ENCODE measurements around the gene TCTN1.
A peak's percentile ranks its signal among the peaks of the same experiment; 100 is the strongest.

TCTN1 gene

DNA sequence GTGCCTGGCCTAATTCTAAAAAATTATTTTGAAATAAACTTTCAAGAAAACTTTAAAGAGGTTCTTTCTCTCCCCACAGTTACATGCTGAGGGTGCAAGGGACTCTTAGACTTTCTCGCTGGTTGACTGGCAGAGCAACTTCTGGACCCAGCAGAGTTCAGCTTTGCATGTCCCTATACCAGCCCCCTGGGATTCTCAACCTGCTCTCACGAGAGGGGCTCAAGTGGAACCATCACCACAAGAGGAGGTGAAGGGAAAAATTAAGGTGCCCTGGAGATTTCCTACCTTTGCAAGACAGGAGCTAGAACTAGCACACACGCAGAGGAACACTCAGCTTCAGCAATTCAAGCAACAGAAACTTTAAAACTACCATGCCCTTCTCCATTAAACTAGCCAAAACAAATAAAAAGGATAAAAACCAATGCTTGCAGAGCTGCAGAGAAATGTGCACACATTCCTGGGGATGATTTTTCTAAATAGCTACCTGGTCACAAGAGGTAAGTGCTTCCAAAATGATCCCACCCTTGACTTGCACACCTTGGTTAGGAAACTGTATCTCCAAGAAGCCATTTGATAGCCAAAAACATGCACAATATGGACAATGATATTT is 72.5 kb downstream of the TCTN1 start:
- no peak for DNase-seq

DNA sequence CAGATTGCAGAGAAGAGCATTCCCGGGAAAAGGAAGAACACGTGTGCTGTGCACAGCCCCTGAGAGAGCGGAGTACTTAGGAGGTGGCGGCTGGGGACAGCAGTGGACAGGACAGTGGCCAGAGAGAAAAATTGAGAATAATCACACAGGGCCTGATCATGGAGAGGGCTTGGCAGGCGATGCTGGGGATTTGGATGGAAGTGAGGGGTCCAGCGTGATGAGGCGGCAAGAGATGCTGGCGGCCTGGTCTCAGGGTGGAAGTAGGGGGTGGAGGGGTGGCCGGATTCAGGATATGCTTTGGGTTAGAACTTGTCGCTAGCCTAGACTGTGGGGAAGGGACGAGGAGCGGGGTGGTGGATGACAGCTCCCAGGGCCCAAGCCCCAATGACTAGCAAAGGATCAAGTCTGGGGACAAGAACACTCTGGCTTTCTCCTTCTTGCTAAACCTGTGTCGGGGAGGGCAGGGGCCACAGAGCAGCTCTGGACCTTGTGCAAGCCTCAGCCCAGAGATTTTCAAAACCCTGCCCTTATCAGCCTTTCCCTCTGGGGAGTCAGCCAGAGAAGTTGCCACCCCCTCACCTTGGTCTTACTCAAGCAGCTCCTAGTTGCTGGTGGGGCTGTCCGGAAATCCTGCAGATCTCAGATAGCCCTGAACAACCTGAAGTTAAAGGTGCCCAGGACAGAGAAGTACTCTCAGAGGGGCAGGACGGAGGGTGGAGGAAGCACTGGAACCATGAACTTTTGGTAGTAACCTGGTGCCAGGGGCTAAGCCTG is 73.7 kb downstream of the TCTN1 start:
- no peak for DNase-seq

DNA sequence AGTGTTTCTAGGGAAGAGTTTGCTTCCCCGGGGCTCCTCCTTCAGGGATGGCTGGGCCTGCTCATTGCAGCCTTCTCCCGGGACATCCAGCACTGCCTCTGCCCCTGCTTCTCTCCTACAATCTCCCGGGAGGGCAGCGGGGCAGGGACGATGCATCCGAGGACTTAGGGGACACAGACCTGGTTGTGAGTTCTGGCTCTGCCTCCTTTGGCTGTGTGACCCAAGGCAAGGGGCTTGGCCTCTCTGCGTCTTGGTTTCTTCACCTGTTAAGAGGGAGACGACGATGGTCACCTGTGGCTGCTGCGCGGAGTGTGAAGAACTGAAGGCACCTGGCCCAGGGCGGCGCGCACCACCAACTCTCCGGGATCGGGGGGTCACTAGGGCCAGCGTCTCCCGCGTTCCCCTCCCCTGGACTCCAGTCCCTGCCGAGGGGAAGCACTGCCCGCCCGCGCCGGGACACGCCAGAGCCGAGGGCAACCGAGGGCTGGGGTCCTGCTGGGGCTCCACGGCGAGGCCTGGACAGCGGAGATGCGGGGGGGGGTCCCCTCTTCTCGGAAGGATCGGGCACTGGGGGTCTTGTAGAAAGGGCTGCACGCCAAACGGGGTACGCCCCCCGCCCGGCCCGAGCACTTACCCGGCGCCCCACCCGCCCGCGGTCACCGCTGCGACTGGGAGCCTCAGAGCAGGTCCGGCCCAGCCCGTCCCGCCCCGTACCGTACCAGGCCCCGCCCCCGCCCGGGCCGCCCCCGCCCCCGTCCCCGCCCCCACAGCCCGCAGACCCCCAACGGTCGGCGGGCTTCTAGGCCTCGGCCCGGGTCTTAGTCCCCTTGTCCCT is 74.7 kb downstream of the TCTN1 start, which contains the start of gene HVCN1:
TSS of gene HVCN1 (minus strand) at position 670 of the 835 bp plus-strand sequence. CDS start 5,870 bp downstream, outside the sequence.
- no peak for DNase-seq

DNA sequence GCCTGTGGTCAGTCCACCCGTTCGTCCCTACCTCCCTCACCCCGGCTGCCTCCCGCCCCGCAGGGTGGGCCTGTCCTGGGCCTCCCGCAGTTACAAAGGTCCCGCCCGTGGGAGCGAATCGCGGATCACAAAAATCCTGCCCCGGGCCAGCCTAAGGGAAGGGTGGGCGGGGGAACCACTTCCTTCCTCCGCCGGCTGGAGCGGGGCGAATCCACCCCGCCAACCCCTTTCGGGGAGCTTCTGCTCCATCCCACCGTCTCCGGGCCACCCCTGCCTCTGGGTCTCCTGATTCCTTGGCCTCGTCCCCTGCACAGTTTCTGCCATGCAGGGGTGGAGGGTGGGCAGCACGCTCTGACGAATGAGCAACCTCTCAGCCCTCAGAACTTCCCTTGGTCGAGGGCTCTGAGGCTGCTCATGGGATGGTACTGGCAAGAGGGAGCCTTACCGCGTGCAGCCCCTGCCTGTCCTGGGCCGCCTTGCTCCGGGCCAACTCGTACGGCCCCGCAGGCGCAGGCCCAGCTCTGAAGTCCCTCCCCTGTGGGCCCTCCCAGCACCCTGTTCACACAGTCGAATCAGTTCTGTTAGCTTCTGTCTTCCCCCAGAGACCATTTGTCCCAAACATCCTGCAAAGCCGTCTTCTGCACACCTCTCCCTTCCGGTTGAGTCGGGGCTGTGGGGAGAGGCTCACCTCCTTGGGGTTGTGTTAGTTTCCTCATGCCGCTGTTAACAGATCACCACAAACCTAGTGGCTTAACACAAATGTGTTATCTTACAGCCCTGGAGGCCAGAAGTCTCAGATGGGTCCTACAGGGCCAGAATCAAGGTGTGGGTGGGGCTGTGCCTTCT is 75.6 kb downstream of the TCTN1 start:
- no peak for DNase-seq

DNA sequence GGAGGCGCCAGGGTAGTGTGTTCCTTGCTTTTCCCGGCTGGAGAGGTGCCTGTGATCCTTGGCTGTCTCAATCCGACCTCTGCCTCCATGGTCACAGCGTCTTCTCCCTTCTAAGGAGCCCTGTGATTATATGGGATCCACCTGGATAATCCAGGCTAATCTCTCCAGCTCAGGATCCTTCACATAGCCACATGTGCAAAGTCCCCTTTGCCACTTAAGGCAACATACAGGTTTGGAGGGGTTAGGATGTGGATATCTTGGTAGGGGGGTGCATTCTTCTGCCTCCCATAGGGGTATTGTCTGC is 76.2 kb downstream of the TCTN1 start:
- no peak for DNase-seq

DNA sequence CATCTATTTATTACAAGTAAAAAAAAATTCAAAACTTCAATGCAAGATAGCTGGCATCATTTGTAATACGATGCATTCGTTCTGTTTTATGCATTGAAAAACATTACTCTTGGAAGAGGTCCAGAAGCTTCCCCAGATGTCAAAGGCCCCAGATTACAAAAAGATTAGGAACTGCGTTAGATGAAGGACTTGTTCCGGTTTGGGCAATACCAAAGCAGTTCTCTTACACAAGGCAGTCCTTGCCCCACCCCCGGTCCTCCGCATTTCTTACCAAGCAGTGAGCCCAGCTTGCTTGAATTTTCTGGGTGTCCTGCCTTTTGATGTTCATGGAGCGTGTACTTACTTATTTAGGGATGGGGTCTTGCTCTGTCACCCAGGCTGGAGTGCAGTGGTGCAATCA is 79.8 kb downstream of the TCTN1 start:
- no peak for DNase-seq

DNA sequence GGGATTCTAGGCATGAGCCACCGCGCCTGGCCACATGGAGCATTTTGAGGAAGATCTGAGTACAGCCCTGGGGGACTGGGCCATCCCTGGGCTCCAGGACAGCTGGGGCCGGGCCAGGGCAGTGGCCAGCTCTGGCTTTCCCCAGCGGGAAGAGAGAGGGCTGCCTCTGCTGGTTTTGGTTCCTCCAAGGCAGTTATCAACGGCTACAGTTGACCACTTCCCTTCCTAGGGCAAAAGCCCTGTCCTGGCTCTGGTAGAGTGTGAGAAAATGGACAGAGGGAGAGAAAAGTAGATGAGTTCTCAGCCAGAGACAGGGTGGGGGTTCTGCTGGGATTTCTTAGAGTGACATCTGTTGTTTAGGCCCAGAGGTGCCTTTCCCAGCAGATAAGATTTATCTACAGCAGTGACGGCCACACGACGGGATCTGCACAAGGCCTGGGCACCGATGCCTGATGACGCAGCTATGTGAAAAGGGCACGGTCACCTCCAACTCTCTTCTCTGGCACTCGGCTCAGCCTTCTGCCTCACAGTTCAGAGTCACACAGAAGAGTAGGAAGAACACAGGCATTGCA is 80.5 kb downstream of the TCTN1 start:
- no peak for DNase-seq

DNA sequence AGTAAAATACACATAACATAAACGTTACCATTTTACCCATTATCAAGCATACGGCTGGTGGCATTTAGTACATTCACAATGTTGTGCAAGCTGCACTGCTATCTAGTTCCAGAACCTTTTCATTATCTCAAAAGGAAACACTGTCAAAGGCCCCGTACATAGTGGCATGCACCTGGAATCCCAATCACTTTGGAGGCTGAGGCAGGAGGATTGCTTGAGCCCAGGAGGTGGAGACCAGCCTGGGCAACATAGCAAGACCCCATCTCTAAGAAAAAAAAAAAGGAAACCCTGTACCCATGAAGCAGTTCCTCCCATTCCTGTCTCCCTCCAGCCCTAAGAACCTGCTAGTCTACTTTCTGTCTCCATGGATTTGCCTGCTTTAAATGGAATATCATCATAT is 82.4 kb downstream of the TCTN1 start:
- no peak for DNase-seq

DNA sequence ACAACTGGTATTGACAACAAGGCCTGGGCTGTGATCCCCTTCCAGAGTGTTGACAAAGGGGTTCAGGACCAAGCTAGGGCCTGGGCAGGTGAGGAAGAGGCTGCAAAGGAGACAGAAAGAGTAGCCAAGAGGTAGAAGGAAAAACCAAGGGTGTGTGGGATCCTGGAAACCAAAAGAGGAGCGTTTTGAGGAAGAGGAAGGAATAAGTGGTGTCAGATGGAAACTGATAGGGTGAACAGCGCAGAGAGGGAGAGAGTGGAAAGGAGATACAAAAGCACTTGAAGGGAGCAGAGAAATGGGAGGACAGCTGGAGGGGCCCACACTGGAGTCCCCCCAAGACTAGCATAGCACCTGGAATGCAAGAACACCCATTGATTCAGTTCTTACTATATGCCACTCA is 83.3 kb downstream of the TCTN1 start:
- no peak for DNase-seq

DNA sequence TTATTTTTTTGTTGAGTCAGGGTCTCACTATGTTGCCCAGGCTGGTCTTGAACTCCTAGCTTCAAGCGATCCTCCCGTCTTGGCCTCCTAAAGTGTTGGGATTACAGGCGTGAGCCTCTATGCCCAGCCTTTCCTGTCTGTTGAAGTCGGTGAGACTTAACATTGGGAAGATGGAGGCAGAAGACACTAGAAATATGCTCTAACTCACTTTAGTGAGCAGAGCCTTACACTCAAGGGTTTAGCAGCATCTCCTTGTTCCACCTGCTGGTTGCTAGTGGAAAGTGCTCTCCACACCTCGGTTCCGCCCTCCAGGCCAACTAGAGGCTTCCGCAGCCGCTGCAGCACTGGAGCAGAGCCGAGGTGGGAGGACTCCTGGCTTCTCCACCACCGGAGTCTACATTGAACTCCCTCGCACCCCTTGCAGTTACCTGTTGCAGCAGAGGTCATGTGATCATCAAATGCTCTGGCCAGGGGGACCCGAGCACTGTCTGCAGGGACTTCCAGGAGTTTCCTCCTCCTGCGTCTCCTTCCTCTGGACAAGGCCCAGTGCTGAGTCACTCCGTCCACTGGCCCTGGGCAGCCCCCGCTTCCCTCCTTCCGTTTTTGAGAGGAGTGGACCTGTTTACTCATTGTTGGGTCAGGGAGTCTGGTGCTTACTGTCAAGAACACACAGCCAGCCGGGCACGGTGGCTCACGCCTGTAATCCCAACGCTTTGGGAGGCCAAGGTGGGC is 84.4 kb downstream of the TCTN1 start:
- DNase-seq, result peak in 1 of 2 experiments; percentile 11

All from NCI-H187 (cell line).